GM12872 (cell line): ENCODE data around the gene NRP2.

Experiments
- TF ChIP-seq, protein P1 (sequence below): IDR thresholded peaks from 3 replicates; pipeline ENCODE4 v1.5.1; 2011; ENCODE audit warnings: low read depth, mild to moderate bottlenecking, low read length, moderate library complexity; ENCODE audit not compliant: insufficient read depth

Gene NRP2

GRCh38 chr2:205683502-205684367 lies 1.4 kb downstream of the NRP2 start:
- TF ChIP-seq, protein P1, sequence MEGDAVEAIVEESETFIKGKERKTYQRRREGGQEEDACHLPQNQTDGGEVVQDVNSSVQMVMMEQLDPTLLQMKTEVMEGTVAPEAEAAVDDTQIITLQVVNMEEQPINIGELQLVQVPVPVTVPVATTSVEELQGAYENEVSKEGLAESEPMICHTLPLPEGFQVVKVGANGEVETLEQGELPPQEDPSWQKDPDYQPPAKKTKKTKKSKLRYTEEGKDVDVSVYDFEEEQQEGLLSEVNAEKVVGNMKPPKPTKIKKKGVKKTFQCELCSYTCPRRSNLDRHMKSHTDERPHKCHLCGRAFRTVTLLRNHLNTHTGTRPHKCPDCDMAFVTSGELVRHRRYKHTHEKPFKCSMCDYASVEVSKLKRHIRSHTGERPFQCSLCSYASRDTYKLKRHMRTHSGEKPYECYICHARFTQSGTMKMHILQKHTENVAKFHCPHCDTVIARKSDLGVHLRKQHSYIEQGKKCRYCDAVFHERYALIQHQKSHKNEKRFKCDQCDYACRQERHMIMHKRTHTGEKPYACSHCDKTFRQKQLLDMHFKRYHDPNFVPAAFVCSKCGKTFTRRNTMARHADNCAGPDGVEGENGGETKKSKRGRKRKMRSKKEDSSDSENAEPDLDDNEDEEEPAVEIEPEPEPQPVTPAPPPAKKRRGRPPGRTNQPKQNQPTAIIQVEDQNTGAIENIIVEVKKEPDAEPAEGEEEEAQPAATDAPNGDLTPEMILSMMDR = no peak

- TF ChIP-seq, protein P1 = no peak
Observed at GRCh38 chr2:205684871-205685313, 2.6 kb downstream of the NRP2 start.

DNA sequence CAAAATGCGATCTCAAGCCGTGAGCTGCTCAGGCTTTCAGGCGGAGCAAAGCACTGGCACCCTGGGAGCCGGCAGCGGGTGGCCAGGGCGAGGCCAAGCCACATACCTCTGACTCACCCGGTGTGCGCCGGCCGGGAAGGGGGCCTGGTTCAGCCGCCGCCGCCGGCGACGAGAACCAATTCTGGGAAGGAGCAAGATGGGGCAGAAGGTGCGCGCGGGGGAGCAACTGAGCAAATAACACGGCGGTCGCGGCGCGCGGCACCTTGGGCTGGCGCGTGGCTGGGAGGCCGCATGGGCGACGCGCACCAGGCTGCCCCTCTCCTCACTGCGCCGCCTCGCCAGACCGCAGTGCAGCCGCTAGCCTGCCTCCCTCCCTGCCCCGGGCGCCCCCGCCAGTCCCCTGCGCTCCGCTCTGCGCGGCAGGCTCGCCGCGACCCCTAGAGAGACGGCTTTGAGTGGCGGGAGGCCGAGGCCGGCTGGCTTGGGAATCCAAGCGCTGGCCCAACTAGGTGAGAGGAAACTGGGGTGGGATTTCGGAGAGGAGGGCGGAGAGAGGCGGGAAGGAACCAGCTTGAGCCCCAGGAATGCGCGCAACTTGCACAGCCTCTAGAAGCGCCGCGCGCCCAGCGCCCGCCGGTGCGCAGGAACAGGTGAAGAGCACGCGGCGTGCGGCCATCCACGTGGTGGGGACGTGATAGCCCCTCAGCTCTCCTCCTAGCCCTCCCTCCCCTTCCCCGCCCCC lies 3.2 kb downstream of the NRP2 start:
- TF ChIP-seq, protein P1 = no peak

DNA sequence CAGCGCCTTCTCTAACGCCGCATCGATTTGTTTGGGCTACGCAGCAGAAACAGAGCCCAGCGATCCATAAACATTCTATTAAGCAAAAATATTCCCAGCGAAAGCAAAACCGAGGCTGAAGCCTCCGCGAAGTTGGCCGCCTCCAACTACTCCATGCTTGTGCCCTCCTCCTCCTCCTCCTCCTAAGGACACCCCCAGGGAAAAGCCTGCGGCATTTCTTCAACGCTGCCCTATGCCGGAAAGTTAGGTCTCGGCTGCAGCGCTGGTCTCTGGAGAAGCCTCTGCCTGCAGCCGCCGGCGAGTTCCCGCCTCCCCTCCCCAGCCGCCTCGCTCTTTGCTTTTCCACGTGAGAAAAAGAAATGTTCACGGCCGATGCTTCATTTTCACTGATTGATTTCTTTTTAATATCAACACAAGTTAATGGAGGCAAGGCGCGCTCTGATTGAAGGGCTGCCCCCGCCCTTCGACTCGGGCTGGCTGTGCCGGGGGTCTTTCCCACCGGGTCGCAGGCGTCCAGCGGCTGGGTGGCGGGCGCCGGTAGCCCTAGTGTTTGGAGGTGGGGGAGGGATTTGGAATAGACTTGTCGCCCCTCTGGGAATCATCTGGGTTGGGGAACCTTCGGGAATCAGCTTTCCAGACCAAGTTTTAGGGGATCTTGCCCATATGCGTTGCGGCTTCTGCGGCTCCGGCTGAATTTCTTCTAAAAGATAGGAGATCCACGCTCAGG lies 3.9 kb downstream of the NRP2 start:
- TF ChIP-seq, protein P1 = no peak

GRCh38 chr2:205686783-205687640 lies 4.7 kb downstream of the NRP2 start:
- TF ChIP-seq, protein P1 = no peak

GRCh38 chr2:205687641-205687956 lies 5.3 kb downstream of the NRP2 start:
- TF ChIP-seq, protein P1 = no peak
